Stimulated activated CD8-positive, alpha-beta memory T cell treated with anti-CD3 and anti-CD28 coated beads, Interleukin-7, amount 100 ng/mL, for 48 hours (primary cell): ENCODE measurements around the gene PGLYRP3.
"Not testable (repeated sequence)": the region's sequence is repeated elsewhere in the genome, so short reads cannot be mapped to it uniquely, and the experiment has no call there.

Source experiments
- DNase-seq, 2 donors: peaks; one replicate each; pipeline ENCODE4 v3.0.0-alpha.2; 2020; ENCODE audit warnings: low read depth in 1 of 2; ENCODE audit errors: extremely low read depth in 1 of 2

The PGLYRP3 gene

GRCh38 chr1:153349363-153350320 is 36.9 kb upstream of the PGLYRP3 start:
- no peak for DNase-seq

DNA sequence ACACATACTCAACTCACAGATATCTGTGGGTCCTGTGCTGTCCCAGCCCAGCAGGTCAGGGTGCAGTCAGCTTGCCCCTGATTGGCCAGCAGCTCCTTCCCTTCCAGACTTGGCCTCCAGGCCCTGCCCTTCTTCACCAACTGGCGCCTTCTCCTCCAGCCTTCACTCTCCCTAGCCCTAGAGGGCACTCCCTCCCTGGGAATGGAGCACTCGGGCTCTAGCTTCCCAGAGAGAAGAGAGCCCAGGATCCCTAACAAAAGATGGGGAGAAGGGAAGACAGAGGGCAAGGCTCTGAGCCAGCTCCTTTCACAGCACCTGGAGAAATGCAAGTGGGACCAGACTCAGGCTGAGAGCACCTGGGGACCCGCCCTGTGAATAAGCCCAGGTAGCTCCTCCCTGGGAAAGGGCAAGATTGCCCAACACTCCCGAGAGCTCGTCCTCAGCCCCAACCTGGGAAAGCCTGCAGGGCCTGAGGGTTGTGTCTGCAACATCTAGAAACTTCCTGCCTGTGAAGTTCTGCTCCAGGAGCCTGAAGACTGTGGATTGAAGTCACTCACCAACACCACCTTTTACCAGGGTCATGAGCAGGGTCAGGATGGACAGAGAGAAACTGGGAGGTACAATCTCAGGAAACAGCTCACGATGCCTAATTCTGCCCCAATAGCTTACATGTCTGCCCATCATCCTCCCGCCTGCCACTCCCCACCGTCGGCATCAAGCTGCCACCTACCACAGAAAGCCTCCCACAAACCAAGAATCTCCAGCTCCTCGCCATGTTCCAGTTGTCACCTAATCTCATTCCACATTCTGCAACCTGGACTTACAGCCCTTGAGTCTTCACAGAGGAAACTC is 36.0 kb upstream of the PGLYRP3 start, which contains the start of gene PGLYRP4:
PGLYRP4 (minus strand) TSS at position 331 of the 852 bp plus-strand sequence. CDS start 909 bp downstream, outside the sequence.
- no peak for DNase-seq

- no peak for DNase-seq
Measured at GRCh38 chr1:153347856-153348255, 35.1 kb upstream of the PGLYRP3 start.

- not testable (repeated sequence) for DNase-seq
Measured at GRCh38 chr1:153347049-153347448, 34.3 kb upstream of the PGLYRP3 start.

DNA sequence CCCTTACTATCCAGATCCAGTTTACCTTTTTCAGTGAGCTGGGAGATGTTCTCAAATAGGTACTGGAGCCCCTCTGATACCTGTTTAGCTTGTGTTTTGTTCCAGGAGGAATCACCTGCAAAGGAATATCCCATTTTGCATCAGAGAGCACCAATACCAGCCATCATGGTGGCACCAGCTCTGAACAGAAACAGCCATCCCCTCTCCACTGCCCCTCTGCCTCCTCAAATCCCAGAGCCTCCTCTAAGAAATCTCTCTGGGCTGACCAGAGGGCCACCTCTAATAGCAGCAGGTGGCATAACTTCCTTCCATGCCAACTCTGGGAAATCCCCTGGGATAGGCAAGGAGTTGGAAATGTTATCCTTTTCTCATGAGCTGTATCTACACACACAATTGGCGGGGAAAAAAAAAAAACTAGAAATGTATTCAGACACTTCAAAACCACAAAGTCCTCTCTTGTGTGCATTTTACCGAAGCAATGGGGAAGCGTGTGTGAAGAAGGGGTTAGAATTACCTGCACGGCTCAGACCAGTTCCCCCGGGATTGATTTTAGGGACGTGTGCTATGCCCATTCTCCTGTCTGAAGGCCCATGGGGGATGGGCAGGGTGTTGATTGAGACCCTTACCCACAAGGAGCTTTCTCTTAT is 33.4 kb upstream of the PGLYRP3 start:
- no peak for DNase-seq

DNA sequence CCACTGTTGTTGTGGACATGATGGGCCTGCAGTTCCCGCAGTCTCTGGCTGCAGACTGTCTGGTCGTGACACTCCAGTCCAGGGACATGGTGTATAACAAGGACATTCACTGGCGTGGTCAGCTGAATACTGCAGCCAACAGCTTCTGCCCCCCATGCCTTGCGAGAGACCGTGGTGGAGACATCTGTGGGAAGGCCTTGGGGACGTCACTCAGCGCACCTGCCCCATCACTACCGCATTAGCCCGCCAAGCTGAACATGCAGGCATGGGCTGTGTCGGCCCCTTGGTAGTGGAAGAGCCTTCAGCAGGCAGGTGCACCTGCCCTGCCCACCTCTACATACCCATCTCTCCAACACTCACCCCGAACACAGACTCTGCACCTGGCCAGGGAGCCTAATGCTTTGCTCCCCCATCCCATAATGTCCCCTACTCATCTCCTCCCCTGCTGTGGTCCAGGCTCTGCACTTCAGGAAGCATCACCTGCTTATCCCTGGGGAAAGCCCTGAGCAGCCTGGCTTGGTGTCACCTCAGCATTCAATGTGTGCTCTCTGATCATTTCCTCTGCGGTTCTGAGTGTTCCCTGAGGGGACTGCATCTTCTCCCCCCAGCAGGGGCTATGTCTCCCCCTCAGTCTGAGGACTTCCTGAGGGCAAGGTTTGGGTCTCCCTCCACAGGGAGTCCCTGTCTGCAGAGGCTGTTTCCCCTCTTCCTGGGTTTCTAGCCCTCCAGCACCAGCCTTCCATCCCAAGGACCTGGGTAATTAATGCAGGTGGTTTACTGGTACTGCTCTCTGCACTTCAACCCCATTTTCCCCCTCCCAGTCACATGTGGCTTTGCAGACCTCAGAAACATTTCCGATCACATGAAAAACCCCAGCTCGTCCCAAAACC is 32.7 kb upstream of the PGLYRP3 start:
- no peak for DNase-seq

- DNase-seq = no peak
Measured at GRCh38 chr1:153344718-153345025, 31.9 kb upstream of the PGLYRP3 start.

DNA sequence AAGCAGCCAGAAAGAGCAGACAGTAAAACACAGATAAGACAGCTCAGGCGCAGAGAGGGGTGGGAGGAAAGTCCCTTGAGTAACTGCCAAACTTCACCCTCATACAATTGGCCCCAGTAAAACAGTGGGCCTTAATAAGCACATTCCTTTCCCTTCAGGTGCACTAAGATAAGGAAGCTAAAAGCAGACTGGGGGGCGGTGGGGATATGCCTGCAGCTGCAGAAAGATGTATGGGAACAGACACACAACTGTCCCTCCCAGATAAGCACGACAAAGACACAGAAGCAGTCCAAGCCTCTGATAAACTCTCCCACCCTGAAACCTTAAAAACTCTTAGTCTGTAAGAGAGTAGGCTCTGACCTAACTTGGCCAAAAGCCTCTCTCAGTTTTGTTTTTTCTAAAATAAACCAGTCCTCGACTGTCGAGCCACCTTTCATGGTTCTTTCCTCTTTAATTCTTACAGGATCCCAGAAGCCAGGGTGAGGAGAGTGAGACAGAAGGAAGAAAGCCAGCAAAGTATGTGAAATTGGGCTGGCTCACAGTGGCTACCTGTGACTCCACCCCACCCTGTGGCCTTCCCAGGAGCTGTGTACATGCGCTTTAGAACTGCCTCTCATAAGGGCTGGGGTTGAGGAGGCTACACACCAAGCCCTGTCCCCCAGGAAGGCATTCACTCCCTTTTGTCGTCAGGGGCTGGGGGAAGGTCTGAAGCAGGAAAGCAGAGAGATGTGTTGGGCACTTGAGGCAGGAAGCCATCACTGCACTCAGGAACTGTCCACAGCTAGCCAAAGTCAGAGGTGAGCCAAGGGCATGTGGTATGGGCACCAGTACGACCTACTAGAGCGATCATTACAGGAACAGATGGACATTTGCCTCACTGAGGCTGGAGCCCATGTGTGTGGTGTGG is 31.3 kb upstream of the PGLYRP3 start:
- no peak for DNase-seq

DNA sequence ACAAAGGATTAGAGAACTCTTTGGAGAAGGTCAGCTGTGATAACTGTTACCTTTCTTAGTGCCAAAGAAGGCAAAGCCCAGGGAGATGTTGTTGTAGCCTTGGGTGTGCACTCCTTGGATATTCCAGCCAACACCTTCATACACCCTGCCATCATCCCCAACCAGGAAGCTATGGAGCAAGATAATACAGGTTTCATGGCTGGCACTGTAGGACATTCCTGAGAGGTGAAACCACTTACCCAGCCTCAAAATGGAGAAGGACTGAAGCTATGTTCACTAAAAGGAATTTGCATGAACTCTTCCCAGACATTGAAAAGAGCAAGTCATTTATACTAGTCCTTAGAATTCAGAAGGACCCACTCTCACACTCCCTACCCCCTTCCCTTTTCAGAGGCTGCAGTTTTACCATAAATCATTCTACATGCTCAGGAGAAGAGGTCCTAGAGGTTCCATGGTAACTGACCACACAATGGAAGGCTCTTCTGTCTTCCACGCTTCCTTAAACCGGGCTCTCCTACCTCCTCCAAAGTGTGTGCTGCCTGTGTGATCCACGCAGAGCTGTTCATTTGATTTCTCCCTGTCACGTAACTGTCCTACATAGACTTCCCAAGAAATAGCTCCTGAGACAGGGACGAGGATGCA is 30.4 kb upstream of the PGLYRP3 start:
- no peak for DNase-seq

- no peak for DNase-seq
Measured at GRCh38 chr1:153342178-153342577, 29.4 kb upstream of the PGLYRP3 start.

GRCh38 chr1:153341431-153341934 is 28.7 kb upstream of the PGLYRP3 start:
- DNase-seq = no peak

DNA sequence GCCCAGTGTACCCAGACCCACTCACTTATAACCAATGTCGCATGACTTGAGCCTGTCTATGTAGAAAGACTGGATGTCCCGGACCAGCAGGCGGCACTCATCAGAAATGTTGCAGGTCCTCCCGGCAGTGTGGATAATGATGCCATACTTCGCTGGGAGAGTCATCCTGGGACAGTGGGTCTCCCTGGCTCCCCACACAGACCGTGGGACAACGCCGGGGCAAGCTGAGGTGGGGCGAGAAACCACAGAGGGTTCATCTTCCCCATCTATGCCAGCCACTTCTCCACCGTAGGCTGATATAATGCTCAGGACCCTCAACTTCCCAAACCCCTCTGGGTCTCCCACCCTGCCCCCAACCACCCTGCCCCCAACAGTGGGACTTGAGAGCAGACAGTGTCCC is 27.6 kb upstream of the PGLYRP3 start:
- DNase-seq = no peak

GRCh38 chr1:153339802-153340201 is 27.1 kb upstream of the PGLYRP3 start:
- no peak for DNase-seq

- DNase-seq = no peak
Measured at GRCh38 chr1:153337980-153338853, 25.5 kb upstream of the PGLYRP3 start.

DNA sequence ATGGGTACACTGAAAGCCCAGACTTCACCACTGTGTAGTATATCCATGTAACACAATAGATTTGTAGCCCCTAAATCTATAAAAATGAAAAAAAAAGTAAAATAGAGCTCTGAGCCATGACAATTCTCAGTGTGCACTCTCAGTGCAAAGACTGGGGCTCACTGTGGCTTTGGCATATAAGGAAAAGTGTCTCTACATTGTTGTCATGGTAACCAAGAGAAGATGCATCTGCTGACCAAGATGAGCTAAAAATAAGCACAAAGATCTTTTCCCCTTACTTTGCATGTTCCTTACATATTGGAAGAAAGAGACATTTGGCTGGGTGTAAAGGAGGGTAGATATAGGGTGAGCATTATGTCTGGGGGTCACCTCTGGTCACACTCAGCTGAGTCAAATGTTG is 23.9 kb upstream of the PGLYRP3 start:
- no peak for DNase-seq

- DNase-seq = no peak
Measured at GRCh38 chr1:153333902-153334301, 21.1 kb upstream of the PGLYRP3 start.

- no peak for DNase-seq
Measured at GRCh38 chr1:153324912-153325311, 12.2 kb upstream of the PGLYRP3 start.

DNA sequence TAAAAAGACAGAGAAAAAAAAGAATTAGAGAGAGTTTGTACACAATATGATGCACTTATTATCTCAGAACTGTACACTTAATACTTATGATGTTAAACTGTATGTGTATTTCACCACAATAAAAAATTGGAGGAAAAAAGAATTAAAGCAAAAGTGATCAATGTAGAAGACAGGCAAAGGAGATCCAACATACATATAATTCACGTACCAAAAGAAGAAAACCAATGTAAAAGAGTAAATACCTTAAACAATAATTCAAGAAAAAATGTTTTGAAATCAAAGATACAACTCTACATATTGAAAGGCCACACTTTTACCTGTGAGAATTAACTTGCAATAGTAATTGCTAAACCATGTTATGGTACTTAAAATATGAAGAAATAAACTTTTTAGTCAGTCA is 9.8 kb upstream of the PGLYRP3 start:
- no peak for DNase-seq
